Measurements from ENCODE around the gene ITSN1.

The ITSN1 gene

DNA sequence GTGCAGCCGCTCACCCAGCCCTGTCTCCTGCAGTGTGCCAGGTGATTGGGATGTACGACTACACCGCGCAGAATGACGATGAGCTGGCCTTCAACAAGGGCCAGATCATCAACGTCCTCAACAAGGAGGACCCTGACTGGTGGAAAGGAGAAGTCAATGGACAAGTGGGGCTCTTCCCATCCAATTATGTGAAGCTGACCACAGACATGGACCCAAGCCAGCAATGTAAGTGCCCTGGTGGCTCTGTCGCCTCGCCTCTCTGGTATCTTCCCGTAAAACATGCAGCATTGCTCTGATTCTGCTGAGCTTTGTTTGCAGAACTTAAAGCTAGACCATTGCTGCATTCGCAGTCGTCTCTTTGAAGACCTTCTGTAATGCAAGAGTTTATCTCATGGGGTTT is 194.1 kb downstream of the ITSN1 start:
- H3K27me3 Mint-ChIP-seq (ENCODE audit: low read depth): no peaks in the 10 kb centered on the region
- H3K9me3 Mint-ChIP-seq: no peaks in the 10 kb centered on the region
- no peaks in the 10 kb centered on the region for H3K36me3 Mint-ChIP-seq (ENCODE audit: low read depth)
- DNase-seq (ENCODE audit: low spot score): no peak
- H3K4me3 Mint-ChIP-seq: no peak overlapping the region
- no peak overlapping the region for H3K27ac Mint-ChIP-seq
- H3K4me1 Mint-ChIP-seq (ENCODE audit: low read depth): no peaks in the 10 kb centered on the region

DNA sequence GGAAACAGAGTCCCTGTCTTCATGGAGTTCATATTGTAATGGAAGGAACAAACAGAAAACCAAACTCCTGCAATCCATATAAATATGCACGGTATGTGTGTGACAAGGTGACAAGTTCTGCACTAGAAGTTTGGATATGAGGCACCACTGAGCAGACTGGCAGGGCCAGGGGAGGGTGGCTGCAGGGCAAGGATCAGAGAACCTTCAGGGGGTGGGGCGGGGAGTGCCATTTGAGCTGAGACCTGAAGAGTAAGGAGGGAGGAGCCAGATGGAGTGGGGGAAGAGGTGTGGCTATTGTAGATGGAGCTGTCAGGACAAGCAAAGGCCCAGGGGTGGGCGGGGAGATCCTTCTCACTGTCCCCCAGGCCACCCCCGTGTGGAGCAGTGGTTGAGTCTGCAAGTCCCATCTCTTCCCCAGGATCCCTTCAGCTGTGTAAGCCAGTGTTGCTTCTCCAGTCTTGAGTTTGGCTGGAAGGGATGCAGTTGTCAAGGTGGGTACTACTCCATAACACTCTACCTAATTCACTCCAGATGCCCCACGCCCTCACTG is 196.9 kb downstream of the ITSN1 start:
- Mint-ChIP-seq H3K4me3 (no peak overlapping the region), H3K27me3 (ENCODE audit: low read depth) (no peaks in the 10 kb centered on the region), H3K4me1 (ENCODE audit: low read depth) (no peaks in the 10 kb centered on the region), H3K27ac (no peak overlapping the region), H3K36me3 (ENCODE audit: low read depth) (no peaks in the 10 kb centered on the region), H3K9me3 (no peaks in the 10 kb centered on the region)
- no peak for DNase-seq (ENCODE audit: low spot score)

DNA sequence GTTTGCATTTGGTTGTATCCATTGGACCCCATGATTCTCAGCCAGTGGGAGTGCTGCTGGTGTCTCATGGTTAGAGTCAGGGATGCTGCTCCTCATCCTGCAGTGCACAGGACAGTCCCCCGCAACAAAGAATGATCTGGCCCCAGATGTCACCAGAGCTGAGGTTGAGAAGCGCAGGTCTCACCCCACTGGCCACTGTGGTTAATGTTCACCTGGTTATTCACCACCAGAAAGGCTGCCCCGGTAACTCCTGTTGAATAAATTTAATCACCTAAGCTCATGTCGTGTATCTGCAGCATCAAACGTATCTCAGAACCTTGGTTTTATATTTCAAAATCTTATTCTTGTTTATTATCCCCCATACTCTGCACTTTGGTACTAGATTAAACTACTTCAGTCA is 197.5 kb downstream of the ITSN1 start:
- no peaks in the 10 kb centered on the region for H3K4me1 Mint-ChIP-seq (ENCODE audit: low read depth)
- no peaks in the 10 kb centered on the region for H3K36me3 Mint-ChIP-seq (ENCODE audit: low read depth)
- H3K27ac Mint-ChIP-seq: no peak overlapping the region
- no peak for DNase-seq (ENCODE audit: low spot score)
- H3K4me3 Mint-ChIP-seq: no peak overlapping the region
- no peaks in the 10 kb centered on the region for H3K9me3 Mint-ChIP-seq
- H3K27me3 Mint-ChIP-seq (ENCODE audit: low read depth): no peaks in the 10 kb centered on the region

DNA sequence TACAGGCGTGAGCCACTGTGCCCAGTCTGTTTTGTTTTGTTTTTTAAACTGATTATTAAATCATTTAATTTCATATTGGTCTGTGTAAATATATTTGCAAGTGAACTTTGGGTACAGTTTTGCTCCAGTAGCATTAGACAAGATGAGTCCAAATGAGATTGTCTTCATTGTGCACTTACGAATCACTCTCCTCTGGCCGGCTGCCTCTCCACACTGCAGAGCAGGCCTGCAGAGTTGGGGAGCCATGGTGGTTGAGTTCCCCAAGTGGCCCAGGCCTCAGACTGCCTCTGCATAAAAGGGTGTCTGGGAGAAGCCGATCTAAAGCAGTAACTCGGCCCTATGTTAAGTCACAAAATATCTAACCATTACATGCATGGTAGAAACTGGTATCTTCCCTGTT is 198.5 kb downstream of the ITSN1 start:
- no peak for DNase-seq (ENCODE audit: low spot score)
- Mint-ChIP-seq H3K9me3 (no peaks in the 10 kb centered on the region), H3K27ac (no peak overlapping the region), H3K27me3 (ENCODE audit: low read depth) (no peaks in the 10 kb centered on the region), H3K36me3 (ENCODE audit: low read depth) (no peaks in the 10 kb centered on the region), H3K4me1 (ENCODE audit: low read depth) (no peaks in the 10 kb centered on the region), H3K4me3 (no peak overlapping the region)

DNA sequence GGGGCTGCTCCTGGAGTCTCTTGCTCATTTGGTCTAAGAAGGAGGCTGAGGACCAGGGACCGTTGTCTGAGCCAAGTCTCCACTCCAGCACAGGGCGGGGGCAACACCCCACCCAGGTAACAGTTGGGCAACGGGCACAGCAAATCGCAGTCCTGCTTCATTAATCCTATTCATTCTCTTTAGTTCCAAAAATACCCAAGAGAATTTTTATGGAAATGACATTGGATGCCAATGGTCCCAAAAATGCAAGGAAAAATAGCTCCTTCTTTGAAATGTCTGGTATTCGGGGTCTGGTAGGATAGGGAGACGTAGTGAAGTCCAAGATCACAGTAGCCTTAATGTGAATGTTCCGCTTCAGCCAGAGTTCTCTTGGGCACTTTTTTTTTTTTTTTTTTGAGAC is 199.3 kb downstream of the ITSN1 start:
- H3K9me3 Mint-ChIP-seq: no peaks in the 10 kb centered on the region

DNA sequence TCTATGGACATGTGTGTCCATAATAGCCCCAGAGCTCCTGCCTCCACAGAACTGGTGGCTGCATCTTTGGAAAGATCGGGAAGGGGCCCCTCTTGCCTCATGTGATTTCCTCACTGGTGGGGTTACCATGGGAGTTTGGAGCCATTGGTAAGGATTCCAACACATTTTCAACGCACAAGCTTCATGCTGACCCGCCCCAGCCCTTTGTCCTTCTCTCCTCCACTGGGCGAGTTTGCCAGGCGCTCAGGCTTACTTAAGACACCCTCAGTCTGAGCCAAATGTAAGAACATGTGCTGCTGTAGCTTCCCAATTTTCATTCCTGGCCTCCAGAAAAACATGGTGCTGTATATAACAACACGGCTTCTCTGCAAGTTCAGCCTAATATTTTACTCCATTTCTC is 200.9 kb downstream of the ITSN1 start:
- Mint-ChIP-seq H3K27ac (no peak overlapping the region), H3K36me3 (ENCODE audit: low read depth) (no peaks in the 10 kb centered on the region), H3K4me1 (ENCODE audit: low read depth) (no peaks in the 10 kb centered on the region), H3K27me3 (ENCODE audit: low read depth) (no peaks in the 10 kb centered on the region), H3K9me3 (no peaks in the 10 kb centered on the region), H3K4me3 (no peak overlapping the region)
- no peak for DNase-seq (ENCODE audit: low spot score)

More for the DNA sequence above, 199.3 kb downstream of the ITSN1 start:
- H3K4me3 Mint-ChIP-seq: no peak overlapping the region
- H3K4me1 Mint-ChIP-seq (ENCODE audit: low read depth): no peaks in the 10 kb centered on the region
- no peaks in the 10 kb centered on the region for H3K27me3 Mint-ChIP-seq (ENCODE audit: low read depth)
- H3K36me3 Mint-ChIP-seq (ENCODE audit: low read depth): no peaks in the 10 kb centered on the region
- H3K27ac Mint-ChIP-seq: no peak overlapping the region
- no peak for DNase-seq (ENCODE audit: low spot score)

DNA sequence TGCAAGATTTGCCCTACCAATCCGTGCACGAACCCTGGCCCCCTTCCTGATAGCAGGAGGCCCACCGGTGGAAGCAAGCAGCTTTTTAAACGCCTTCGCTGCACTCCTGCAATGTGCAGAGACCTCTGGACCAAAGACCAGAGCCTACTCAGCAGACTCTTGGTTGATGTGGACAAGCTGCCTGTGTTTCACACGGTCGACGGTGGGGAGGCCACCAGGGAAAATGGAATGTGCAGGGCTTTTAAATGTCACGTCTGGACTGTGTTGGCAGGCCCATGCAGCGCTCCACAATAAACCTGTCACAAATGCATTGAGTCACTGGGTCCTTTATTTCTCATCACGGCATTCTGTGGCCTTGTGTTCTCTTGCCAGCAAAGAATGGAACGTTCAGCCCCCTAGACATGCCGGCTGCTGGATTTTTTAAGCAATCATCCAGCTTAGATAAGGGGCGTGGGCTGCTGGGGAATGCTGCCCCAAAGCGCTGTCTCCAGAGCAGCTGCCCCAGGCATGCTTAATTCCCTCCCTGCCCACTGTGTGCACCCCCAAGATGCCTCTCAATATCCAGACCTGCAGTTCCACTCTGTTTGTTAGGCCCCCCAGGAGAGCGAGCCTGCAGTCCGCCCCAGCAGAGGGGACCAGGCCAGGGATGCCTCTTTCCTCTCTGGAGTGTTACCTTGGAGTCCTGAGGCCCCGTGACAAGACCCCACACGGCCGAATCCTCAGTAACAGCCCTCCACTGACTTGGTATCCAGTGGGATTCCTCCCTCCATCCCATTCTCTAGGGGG is 202.0 kb downstream of the ITSN1 start:
- DNase-seq (ENCODE audit: low spot score): no peak
- no peaks in the 10 kb centered on the region for H3K9me3 Mint-ChIP-seq
- no peak overlapping the region for H3K27ac Mint-ChIP-seq
- H3K4me1 Mint-ChIP-seq (ENCODE audit: low read depth): no peaks in the 10 kb centered on the region
- H3K36me3 Mint-ChIP-seq (ENCODE audit: low read depth): no peaks in the 10 kb centered on the region
- H3K27me3 Mint-ChIP-seq (ENCODE audit: low read depth): no peaks in the 10 kb centered on the region
- no peak overlapping the region for H3K4me3 Mint-ChIP-seq

DNA sequence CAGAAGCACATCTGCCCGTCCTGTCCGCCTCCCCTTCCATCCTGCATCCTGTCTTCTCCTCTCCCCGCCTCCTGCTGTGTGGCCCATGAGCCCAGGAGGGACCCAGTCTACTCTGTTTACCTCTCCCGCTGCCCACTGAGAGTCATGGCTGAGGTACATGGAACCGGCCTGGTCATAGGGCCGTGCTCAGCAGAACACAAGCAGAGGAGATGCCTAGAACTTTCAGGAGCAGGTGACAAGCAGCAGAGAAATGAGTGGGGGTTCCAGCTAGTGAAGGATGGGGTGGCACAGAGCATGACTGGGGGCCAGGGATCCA is 202.5 kb downstream of the ITSN1 start:
- Mint-ChIP-seq H3K36me3 (ENCODE audit: low read depth) (no peaks in the 10 kb centered on the region), H3K4me1 (ENCODE audit: low read depth) (no peaks in the 10 kb centered on the region), H3K27me3 (ENCODE audit: low read depth) (no peaks in the 10 kb centered on the region), H3K4me3 (no peak overlapping the region), H3K9me3 (no peaks in the 10 kb centered on the region), H3K27ac (no peak overlapping the region)
- DNase-seq (ENCODE audit: low spot score): no peak

DNA sequence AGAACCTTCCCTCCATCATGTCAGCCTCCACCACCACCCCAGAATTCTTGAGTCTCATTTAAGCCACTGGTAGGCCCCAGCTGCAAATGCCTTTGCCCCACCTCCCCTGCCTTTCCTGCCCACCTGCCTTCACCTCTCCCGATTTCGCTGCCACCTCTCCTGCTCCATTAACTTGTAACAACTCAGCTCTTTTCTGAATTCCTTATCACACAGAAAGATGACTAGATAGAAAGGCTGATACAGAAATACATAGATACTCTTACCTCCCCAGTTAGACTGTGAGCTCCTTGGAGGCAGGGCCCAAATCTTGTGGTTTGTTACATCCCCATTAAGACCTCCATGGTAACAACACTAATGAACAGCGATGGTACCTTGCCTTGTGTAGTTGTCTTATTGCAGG is 203.8 kb downstream of the ITSN1 start:
- H3K9me3 Mint-ChIP-seq: no peaks in the 10 kb centered on the region
- no peak overlapping the region for H3K4me3 Mint-ChIP-seq
- H3K4me1 Mint-ChIP-seq (ENCODE audit: low read depth): no peaks in the 10 kb centered on the region
- H3K27me3 Mint-ChIP-seq (ENCODE audit: low read depth): no peaks in the 10 kb centered on the region
- no peak overlapping the region for H3K27ac Mint-ChIP-seq
- H3K36me3 Mint-ChIP-seq (ENCODE audit: low read depth): no peaks in the 10 kb centered on the region
- no peak for DNase-seq (ENCODE audit: low spot score)

DNA sequence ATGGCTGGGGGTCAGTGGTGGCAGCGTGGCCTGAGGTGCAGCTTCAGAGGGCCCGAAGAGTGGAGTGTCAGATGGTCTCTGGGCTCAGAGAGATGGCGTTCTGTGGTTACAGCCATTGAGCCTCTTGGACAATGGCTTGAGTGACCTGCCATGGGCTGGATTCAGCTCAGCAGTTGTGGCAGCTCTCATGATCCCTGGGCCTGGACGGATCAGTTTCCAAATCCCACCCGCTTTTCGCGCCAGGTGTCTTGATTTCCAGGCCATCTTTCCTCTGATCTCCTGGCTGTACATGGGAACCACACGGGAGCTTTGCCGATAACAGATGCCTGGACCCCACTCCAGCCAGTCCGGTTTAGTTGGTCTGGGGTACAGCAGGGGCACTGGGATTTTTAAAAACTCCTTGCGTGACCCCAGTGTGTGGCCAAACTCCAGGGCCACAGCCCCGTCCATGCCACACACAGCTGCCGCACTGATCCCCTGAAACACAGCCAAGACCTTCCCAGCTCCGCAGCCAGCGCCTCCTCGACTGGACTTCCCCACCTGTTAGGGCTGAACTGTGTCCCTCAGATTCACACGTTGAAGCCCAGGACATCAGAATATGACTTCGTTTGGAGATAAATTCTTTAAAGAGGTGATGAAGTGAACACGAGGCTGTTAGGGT is 205.4 kb downstream of the ITSN1 start:
- no peaks in the 10 kb centered on the region for H3K9me3 Mint-ChIP-seq
- H3K27ac Mint-ChIP-seq: no peak overlapping the region
- no peak overlapping the region for H3K4me3 Mint-ChIP-seq
- no peaks in the 10 kb centered on the region for H3K27me3 Mint-ChIP-seq (ENCODE audit: low read depth)
- H3K4me1 Mint-ChIP-seq (ENCODE audit: low read depth): no peaks in the 10 kb centered on the region
- DNase-seq (ENCODE audit: low spot score): no peak
- no peaks in the 10 kb centered on the region for H3K36me3 Mint-ChIP-seq (ENCODE audit: low read depth)

DNA sequence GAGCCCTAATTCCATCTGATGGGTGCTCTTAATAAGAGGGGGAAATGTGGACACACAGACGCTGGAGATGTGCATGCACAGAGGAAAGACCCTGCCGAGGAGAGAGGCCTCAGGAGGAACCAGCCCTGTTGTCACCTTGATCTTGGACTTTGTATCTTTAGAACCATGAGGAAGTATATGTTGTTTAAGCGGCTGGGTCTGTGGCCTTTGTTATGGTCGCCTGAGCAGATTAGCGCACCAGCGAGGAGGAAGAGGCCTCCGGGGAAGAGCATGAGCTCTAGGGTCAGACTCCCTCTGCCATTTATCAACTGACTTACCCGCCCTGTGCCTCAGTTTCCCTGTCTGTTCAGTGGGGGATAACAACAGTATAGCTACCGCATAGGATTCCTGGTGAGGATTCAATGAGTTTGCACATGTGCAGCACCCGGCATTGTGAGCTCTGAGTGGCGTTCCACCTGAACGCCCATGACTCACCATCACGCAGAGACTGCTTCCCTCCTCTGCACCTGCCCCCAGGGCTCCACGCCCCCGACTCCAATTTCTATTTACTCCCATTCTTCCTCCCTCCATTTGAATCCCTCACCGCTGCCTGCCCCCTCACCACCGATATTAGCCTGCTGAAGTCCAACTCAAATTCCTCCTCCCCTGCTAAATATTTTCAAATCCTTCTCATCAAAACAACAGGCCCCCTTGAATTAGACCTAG is 206.1 kb downstream of the ITSN1 start:
- DNase-seq (ENCODE audit: low spot score): no peak
- H3K4me1 Mint-ChIP-seq (ENCODE audit: low read depth): no peaks in the 10 kb centered on the region
- H3K9me3 Mint-ChIP-seq: no peaks in the 10 kb centered on the region
- H3K4me3 Mint-ChIP-seq: no peak overlapping the region
- H3K27me3 Mint-ChIP-seq (ENCODE audit: low read depth): no peaks in the 10 kb centered on the region
- H3K36me3 Mint-ChIP-seq (ENCODE audit: low read depth): no peaks in the 10 kb centered on the region
- no peak overlapping the region for H3K27ac Mint-ChIP-seq

DNA sequence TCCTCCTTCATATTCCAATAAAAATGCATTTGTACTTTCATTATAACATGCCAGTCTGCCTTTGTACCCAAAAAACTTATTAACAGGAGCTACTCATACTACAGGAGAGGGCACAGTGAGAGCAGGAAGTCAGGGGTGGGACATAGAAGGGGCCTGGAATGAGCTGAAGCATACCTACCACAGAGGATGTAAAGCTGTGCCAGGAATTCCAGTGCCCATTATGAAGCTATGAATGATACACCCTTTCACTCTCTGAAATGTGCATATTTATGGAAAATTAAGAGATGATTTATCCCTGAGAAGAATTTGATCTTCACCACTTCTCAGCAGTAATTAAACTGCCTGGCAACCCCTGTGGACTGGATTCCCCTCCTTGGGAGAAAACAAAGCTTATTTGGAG is 207.5 kb downstream of the ITSN1 start:
- Mint-ChIP-seq H3K4me3 (no peak overlapping the region), H3K4me1 (ENCODE audit: low read depth) (no peaks in the 10 kb centered on the region), H3K27me3 (ENCODE audit: low read depth) (no peaks in the 10 kb centered on the region), H3K9me3 (no peaks in the 10 kb centered on the region), H3K36me3 (ENCODE audit: low read depth) (no peaks in the 10 kb centered on the region), H3K27ac (no peak overlapping the region)
- DNase-seq (ENCODE audit: low spot score): no peak

DNA sequence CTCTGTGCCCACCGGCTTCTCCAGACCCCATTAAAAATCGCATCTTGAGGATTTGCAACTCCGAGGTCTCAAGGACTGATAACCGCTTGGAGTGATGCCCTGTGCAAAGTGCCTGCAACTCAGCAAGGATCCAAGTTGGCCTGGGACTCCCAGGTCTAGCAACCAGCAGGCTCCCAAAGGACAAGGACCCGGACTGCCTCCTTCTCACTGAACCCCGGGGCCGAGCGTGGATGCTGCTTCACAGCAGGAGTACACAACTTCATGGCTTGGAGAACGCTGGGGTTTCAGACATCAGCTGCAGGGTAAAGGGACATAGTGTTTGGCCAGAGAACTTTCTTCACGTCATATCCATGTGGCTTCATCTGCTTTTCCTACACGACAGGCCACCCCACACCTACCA is 208.1 kb downstream of the ITSN1 start:
- Mint-ChIP-seq H3K36me3 (ENCODE audit: low read depth) (no peaks in the 10 kb centered on the region), H3K27ac (no peak overlapping the region), H3K4me1 (ENCODE audit: low read depth) (no peaks in the 10 kb centered on the region), H3K4me3 (no peak overlapping the region), H3K27me3 (ENCODE audit: low read depth) (no peaks in the 10 kb centered on the region), H3K9me3 (no peaks in the 10 kb centered on the region)
- DNase-seq (ENCODE audit: low spot score): no peak

DNA sequence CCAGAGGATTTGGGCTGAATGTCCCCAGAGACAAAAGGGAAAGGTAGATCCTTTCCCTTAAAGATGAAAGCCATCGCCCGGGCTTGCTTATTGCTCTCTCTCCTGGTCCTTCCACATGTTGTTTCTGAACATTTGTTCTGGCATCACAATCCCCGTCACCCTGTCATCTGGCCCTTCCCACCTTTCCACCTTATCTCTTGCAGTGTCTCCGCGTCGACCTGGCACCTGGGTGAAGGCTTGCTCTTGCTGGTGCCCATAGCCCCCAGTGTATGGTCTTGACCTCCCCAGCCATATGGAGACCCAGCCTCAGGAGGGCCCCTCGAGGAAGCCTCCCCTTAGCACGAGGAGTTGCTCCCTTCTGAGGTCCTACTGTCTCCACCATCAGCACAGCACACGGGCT is 208.7 kb downstream of the ITSN1 start:
- Mint-ChIP-seq H3K4me3 (no peak overlapping the region), H3K4me1 (ENCODE audit: low read depth) (no peaks in the 10 kb centered on the region), H3K27ac (no peak overlapping the region), H3K9me3 (no peaks in the 10 kb centered on the region), H3K36me3 (ENCODE audit: low read depth) (no peaks in the 10 kb centered on the region), H3K27me3 (ENCODE audit: low read depth) (no peaks in the 10 kb centered on the region)
- no peak for DNase-seq (ENCODE audit: low spot score)
